ENCODE results near the gene LAMC1.
"Not testable (repeated sequence)": the region's sequence is repeated elsewhere in the genome, so short reads cannot be mapped to it uniquely, and the experiment has no call there.

LAMC1 gene

GRCh38 chr1:183043872-183044854, 20.9 kb downstream of the LAMC1 start:
- no peak for DNase-seq

GRCh38 chr1:183044893-183045649, 21.9 kb downstream of the LAMC1 start:
- no peak for DNase-seq

- DNase-seq: no peak
These were observed 25.2 kb downstream of the LAMC1 start for GRCh38 chr1:183048087-183049085.

GRCh38 chr1:183051546-183051945, 28.3 kb downstream of the LAMC1 start:
- DNase-seq: no peak

GRCh38 chr1:183052861-183053260, 29.6 kb downstream of the LAMC1 start:
- DNase-seq: no peak

GRCh38 chr1:183058851-183059502, 35.8 kb downstream of the LAMC1 start:
- DNase-seq: no peak

- DNase-seq: no peak
These were observed 38.0 kb downstream of the LAMC1 start for GRCh38 chr1:183061194-183061593.

- DNase-seq: no peak
These were observed 40.1 kb downstream of the LAMC1 start for GRCh38 chr1:183063349-183063748.

GRCh38 chr1:183065168-183065706, 42.0 kb downstream of the LAMC1 start:
- DNase-seq: no peak

- not testable (repeated sequence) for DNase-seq
These were observed 43.2 kb downstream of the LAMC1 start for GRCh38 chr1:183066432-183066831.

GRCh38 chr1:183069562-183070216, 46.5 kb downstream of the LAMC1 start:
- DNase-seq: no peak

- no peak for DNase-seq
These were observed 47.2 kb downstream of the LAMC1 start for GRCh38 chr1:183070234-183070922.

- DNase-seq: no peak
These were observed 47.9 kb downstream of the LAMC1 start for GRCh38 chr1:183070923-183071618.

GRCh38 chr1:183072595-183072994, 49.4 kb downstream of the LAMC1 start:
- DNase-seq: not testable (repeated sequence)

- DNase-seq: no peak
These were observed 50.1 kb downstream of the LAMC1 start for GRCh38 chr1:183073320-183073719.

- DNase-seq: no peak
These were observed 51.0 kb downstream of the LAMC1 start for GRCh38 chr1:183074215-183074614.

GRCh38 chr1:183075861-183076260, 52.6 kb downstream of the LAMC1 start:
- DNase-seq: no peak

- no peak for DNase-seq
These were observed 53.9 kb downstream of the LAMC1 start for GRCh38 chr1:183077097-183077496.

- DNase-seq: no peak
These were observed 56.6 kb downstream of the LAMC1 start for GRCh38 chr1:183079712-183080388.

Data from activated CD8-positive, alpha-beta memory T cell treated with anti-CD3 and anti-CD28 coated beads, Interleukin-2, amount 50 U/mL, for 48 hours (primary cell).